BLaER1 treated with 17β-estradiol and CSF1 and Interleukin-3, amounts not matched to agents 10 nM and 100 nM (cell line): Measurements from ENCODE around the gene TMEM44.

Experiments
- H3K27ac ChIP-seq, 11 experiments: shearing (Covaris generic); formaldehyde crosslinking; 2 replicates each; pipeline ENCODE4 v1.8.1; 2022
- H3K27me3 ChIP-seq, 11 experiments: shearing (Covaris generic); formaldehyde crosslinking; 2 replicates each; pipeline ENCODE4 v1.8.1; 2022
- H3K36me3 ChIP-seq, 11 experiments: shearing (Covaris generic); formaldehyde crosslinking; 2 replicates each; pipeline ENCODE4 v1.8.1; 2022
- H3K4me1 ChIP-seq, 10 experiments: shearing (Covaris generic); formaldehyde crosslinking; 2 replicates each; pipeline ENCODE4 v1.8.1; 2022
- H3K4me2 ChIP-seq, 11 experiments: shearing (Covaris generic); formaldehyde crosslinking; 2 replicates each; pipeline ENCODE4 v1.8.1; 2022
- H3K4me3 ChIP-seq, 10 experiments: shearing (Covaris generic); formaldehyde crosslinking; 2 replicates each; pipeline ENCODE4 v1.8.1; 2022
- H3K9ac ChIP-seq, 11 experiments: shearing (Covaris generic); formaldehyde crosslinking; 2 replicates each; pipeline ENCODE4 v1.8.1; 2022
- H3K9me3 ChIP-seq, 11 experiments: shearing (Covaris generic); formaldehyde crosslinking; replicated peaks in 1 of 11; 2 replicates each; pipeline ENCODE4 v1.8.1; 2022
- H4K20me1 ChIP-seq, 11 experiments: shearing (Covaris generic); formaldehyde crosslinking; 2 replicates each; pipeline ENCODE4 v1.8.1; 2022
- Cebpa-rat ChIP-seq, 11 experiments: shearing (Covaris generic); IDR thresholded peaks; 2 replicates each; pipeline ENCODE4 v1.8.1; 2022

Gene TMEM44

GRCh38 chr3:194617143-194617671 is 16.0 kb downstream of the TMEM44 start:
- peak overlapping the region in 7 of 11 experiments; percentile 19 to 66 (median 57); a peak in 8 of 22 replicates for H3K4me2 ChIP-seq
- peaks cover 0 to 10% (median 0%) of the 10 kb centered on the region in 11 experiments; a peak in 1 of 22 replicates for H4K20me1 ChIP-seq
- no peak for TF ChIP-seq Cebpa-rat (IDR thresholded peaks at IDR 0.05)
- no peaks in the 10 kb centered on the region for H3K27me3 ChIP-seq
- no peak overlapping the region for H3K9ac ChIP-seq
- peaks cover 7 to 40% (median 28%) of the 10 kb centered on the region in 11 experiments; a peak in 19 of 22 replicates for H3K36me3 ChIP-seq
- H3K9me3 ChIP-seq, result no peaks in the 10 kb centered on the region
- peaks cover 31 to 63% (median 53%) of the 10 kb centered on the region in 10 experiments for H3K4me1 ChIP-seq
- peak overlapping the region in 3 of 11 experiments; percentile 10 to 25 (median 23); a peak in 2 of 22 replicates for H3K27ac ChIP-seq
- no peak overlapping the region for H3K4me3 ChIP-seq

DNA sequence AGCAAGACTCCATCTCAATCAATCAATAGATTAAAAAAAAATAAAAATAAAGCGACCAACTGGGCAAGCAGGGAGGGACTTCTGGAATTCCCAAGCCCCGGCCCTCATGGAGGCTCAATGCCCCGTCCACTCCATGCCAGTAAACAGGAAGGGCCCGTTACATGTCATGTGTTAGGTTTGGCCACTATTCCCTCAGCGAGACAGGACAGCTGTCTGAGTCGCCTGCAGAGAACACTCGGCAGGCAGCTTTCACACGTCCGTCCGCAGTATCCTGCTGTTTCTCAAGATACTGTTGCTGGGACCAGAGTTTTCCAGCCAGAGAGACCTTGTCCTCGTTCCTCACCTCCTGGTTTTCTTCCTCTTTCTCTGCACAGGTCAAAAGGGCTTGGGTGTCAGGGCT is 18.0 kb downstream of the TMEM44 start:
- TF ChIP-seq Cebpa-rat (IDR thresholded peaks at IDR 0.05), result no peak
- H3K9me3 ChIP-seq, result no peaks in the 10 kb centered on the region
- H3K4me3 ChIP-seq, result no peak overlapping the region
- peaks cover 7 to 40% (median 28%) of the 10 kb centered on the region in 11 experiments; a peak in 19 of 22 replicates for H3K36me3 ChIP-seq
- H3K4me2 ChIP-seq, result no peak overlapping the region
- H3K27ac ChIP-seq, result no peak overlapping the region
- H3K4me1 ChIP-seq, result peaks cover 24 to 50% (median 39%) of the 10 kb centered on the region in 10 experiments
- no peaks in the 10 kb centered on the region for H4K20me1 ChIP-seq
- no peak overlapping the region for H3K9ac ChIP-seq
- H3K27me3 ChIP-seq, result no peaks in the 10 kb centered on the region

- Histone ChIP-seq H4K20me1 (no peaks in the 10 kb centered on the region; a peak in 1 of 22 replicates), H3K36me3 (peaks cover 0 to 42% (median 21%) of the 10 kb centered on the region in 11 experiments; a peak in 17 of 22 replicates), H3K4me2 (peak overlapping the region; percentile 37 to 75 (median 55); a peak in 21 of 22 replicates), H3K27me3 (no peaks in the 10 kb centered on the region), H3K9ac (peak overlapping the region in 2 of 11 experiments; percentile 21 to 23; a peak in 2 of 22 replicates), H3K4me1 (peaks cover 20 to 42% (median 28%) of the 10 kb centered on the region in 10 experiments), H3K9me3 (no peaks in the 10 kb centered on the region), H3K27ac (peak overlapping the region in 5 of 11 experiments; percentile 4 to 32 (median 26); a peak in 4 of 22 replicates), H3K4me3 (no peak overlapping the region)
- no peak for TF ChIP-seq Cebpa-rat (IDR thresholded peaks at IDR 0.05)
Observed at GRCh38 chr3:194612221-194612620, 21.0 kb downstream of the TMEM44 start.

- Histone ChIP-seq H3K4me1 (peaks cover 6 to 34% (median 19%) of the 10 kb centered on the region in 10 experiments), H3K27me3 (no peaks in the 10 kb centered on the region), H3K27ac (no peak overlapping the region), H3K36me3 (peaks cover 0 to 51% (median 25%) of the 10 kb centered on the region in 11 experiments; a peak in 21 of 22 replicates), H3K4me2 (no peak overlapping the region), H4K20me1 (no peaks in the 10 kb centered on the region; a peak in 1 of 22 replicates), H3K9me3 (peaks cover 2 to 7% (median 5%) of the 10 kb centered on the region in 11 experiments; a peak in 19 of 22 replicates), H3K4me3 (no peak overlapping the region), H3K9ac (no peak overlapping the region)
- no peak for TF ChIP-seq Cebpa-rat (IDR thresholded peaks at IDR 0.05)
Observed at GRCh38 chr3:194610689-194611088, 22.5 kb downstream of the TMEM44 start.

DNA sequence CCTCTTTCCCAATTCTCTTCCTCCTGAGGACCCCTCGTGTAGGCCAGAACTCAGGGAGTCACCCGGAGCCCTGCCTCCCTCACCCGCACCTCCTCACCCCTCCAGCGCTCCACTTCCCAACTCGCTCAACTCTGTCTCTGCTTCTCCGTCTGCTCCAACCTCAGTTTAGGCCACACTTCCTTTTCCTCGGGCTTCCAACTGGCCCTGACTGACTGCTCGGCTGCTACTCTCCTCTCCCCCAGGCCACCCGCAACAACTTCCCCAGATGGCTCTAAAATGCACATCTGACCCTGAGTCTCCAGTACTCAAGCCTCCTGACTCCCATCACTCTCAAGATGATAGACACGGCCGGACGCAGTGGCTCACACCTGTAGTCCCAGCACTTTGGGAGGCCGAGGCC is 23.6 kb downstream of the TMEM44 start:
- no peak for TF ChIP-seq Cebpa-rat (IDR thresholded peaks at IDR 0.05)
- H4K20me1 ChIP-seq, result no peaks in the 10 kb centered on the region; a peak in 1 of 22 replicates
- peaks cover 6 to 34% (median 20%) of the 10 kb centered on the region in 10 experiments for H3K4me1 ChIP-seq
- H3K4me2 ChIP-seq, result peak overlapping the region in 3 of 11 experiments; percentile 6 to 47 (median 18); a peak in 4 of 22 replicates
- no peak overlapping the region for H3K9ac ChIP-seq
- peaks cover 8 to 15% (median 12%) of the 10 kb centered on the region in 11 experiments; a peak in 21 of 22 replicates for H3K9me3 ChIP-seq
- H3K27me3 ChIP-seq, result no peaks in the 10 kb centered on the region
- no peak overlapping the region for H3K4me3 ChIP-seq
- H3K36me3 ChIP-seq, result peaks cover 0 to 53% (median 27%) of the 10 kb centered on the region in 11 experiments
- H3K27ac ChIP-seq, result peak overlapping the region in 1 of 11 experiments; percentile 25; a peak in 2 of 22 replicates

GRCh38 chr3:194608981-194609380 is 24.2 kb downstream of the TMEM44 start:
- H3K9ac ChIP-seq, result no peak overlapping the region
- H3K36me3 ChIP-seq, result peaks cover 0 to 53% (median 27%) of the 10 kb centered on the region in 11 experiments
- peak overlapping the region in 3 of 11 experiments; percentile 6 to 47 (median 18); a peak in 5 of 22 replicates for H3K4me2 ChIP-seq
- H4K20me1 ChIP-seq, result no peaks in the 10 kb centered on the region; a peak in 1 of 22 replicates
- TF ChIP-seq Cebpa-rat (IDR thresholded peaks at IDR 0.05), result no peak
- no peaks in the 10 kb centered on the region for H3K27me3 ChIP-seq
- H3K27ac ChIP-seq, result 0 out of 22 replicates have a peak overlapping the region, but pooled peaks of 1 of the 11 experiments have one; percentile 25
- H3K9me3 ChIP-seq, result peaks cover 8 to 15% (median 12%) of the 10 kb centered on the region in 11 experiments; a peak in 21 of 22 replicates
- no peak overlapping the region for H3K4me3 ChIP-seq
- peaks cover 13 to 34% (median 25%) of the 10 kb centered on the region in 10 experiments for H3K4me1 ChIP-seq

- no peak overlapping the region for H3K9ac ChIP-seq
- H4K20me1 ChIP-seq, result no peaks in the 10 kb centered on the region; a peak in 1 of 22 replicates
- no peak overlapping the region for H3K4me2 ChIP-seq
- H3K9me3 ChIP-seq, result peaks cover 8 to 15% (median 12%) of the 10 kb centered on the region in 11 experiments; a peak in 21 of 22 replicates
- peaks cover 24 to 42% (median 33%) of the 10 kb centered on the region in 10 experiments for H3K4me1 ChIP-seq
- no peaks in the 10 kb centered on the region for H3K27me3 ChIP-seq
- H3K4me3 ChIP-seq, result no peak overlapping the region
- peaks cover 0 to 60% (median 30%) of the 10 kb centered on the region in 11 experiments; a peak in 21 of 22 replicates for H3K36me3 ChIP-seq
- no peak for TF ChIP-seq Cebpa-rat (IDR thresholded peaks at IDR 0.05)
- H3K27ac ChIP-seq, result no peak overlapping the region
Observed at GRCh38 chr3:194607592-194608389, 25.4 kb downstream of the TMEM44 start.

GRCh38 chr3:194606941-194607340 is 26.3 kb downstream of the TMEM44 start:
- peaks cover 8 to 15% (median 12%) of the 10 kb centered on the region in 11 experiments; a peak in 21 of 22 replicates for H3K9me3 ChIP-seq
- H3K4me3 ChIP-seq, result no peak overlapping the region
- H3K27me3 ChIP-seq, result no peaks in the 10 kb centered on the region
- H3K9ac ChIP-seq, result no peak overlapping the region
- H4K20me1 ChIP-seq, result no peaks in the 10 kb centered on the region; a peak in 1 of 22 replicates
- peaks cover 27 to 42% (median 36%) of the 10 kb centered on the region in 10 experiments for H3K4me1 ChIP-seq
- H3K27ac ChIP-seq, result no peak overlapping the region
- no peak for TF ChIP-seq Cebpa-rat (IDR thresholded peaks at IDR 0.05)
- H3K36me3 ChIP-seq, result peaks cover 0 to 60% (median 30%) of the 10 kb centered on the region in 11 experiments; a peak in 21 of 22 replicates
- H3K4me2 ChIP-seq, result no peak overlapping the region
